CD4-positive, alpha-beta T cell (primary cell): ENCODE data around the gene LMTK3. TPM values are rescaled to one million over a fixed set of nuclear protein-coding genes. Genes with fewer than 3 reads are reported as not detected.
A peak's percentile ranks its signal among the peaks of the same experiment; 100 is the strongest.

Source experiments
- ATAC-seq: fragments of 200-7000 bp; cut with Tn5 transposase; one replicate; pipeline ENCODE4 v1.10.0; 2022; ENCODE audit warnings: mild to moderate bottlenecking; ENCODE audit not compliant: poor library complexity
- CTCF ChIA-PET: fragments of 350-600 bp; sonication (Branson Sonifier 250); formaldehyde crosslinking; loops from one replicate; lab custom pipeline; 2021; ENCODE audit warnings: antibody characterized with exemption, inconsistent platforms; lab: Charles Lee
- POLR2A ChIA-PET: fragments of 350-600 bp; sonication (Branson Sonifier 250); formaldehyde crosslinking; loops from one replicate; lab custom pipeline; 2021; ENCODE audit warnings: antibody characterized with exemption, inconsistent platforms; lab: Charles Lee
- DNase-seq, 14 experiments: peaks; one replicate each; pipeline ENCODE4 v3.0.0-alpha.2; 2013 to 2020; ENCODE audit warnings: mixed read lengths in 2 of 14
- H3K27ac ChIP-seq, 2 donors: one replicate each; pipeline versions ENCODE4 v1.5.1 to v1.7.0; 2013; ENCODE audit warnings: low read length in 2 of 2, low read depth in 1 of 2, mild to moderate bottlenecking in 1 of 2
- H3K27me3 ChIP-seq, 2 experiments: 1 replicate in 1 of 2; 2 replicates in 1 of 2; pipeline versions ENCODE4 v1.6.1 to v1.7.0; 2013; ENCODE audit warnings: low read length in 2 of 2, control low read depth in 1 of 2, mild to moderate bottlenecking in 1 of 2, moderate library complexity in 1 of 2; ENCODE audit not compliant: insufficient read depth in 2 of 2, control insufficient read depth in 1 of 2
- H3K36me3 ChIP-seq: one replicate; pipeline ENCODE4 v1.6.1; 2013; ENCODE audit warnings: low read length, control low read depth; ENCODE audit not compliant: insufficient read depth
- H3K4me1 ChIP-seq: one replicate; pipeline ENCODE4 v1.6.1; 2013; ENCODE audit warnings: low read length, control low read depth; ENCODE audit not compliant: insufficient read depth
- H3K4me3 ChIP-seq: one replicate; pipeline ENCODE4 v1.5.1; 2013; ENCODE audit warnings: mild to moderate bottlenecking, low read length, moderate library complexity
- H3K9me3 ChIP-seq, 2 experiments: 1 replicate in 1 of 2; 2 replicates in 1 of 2; pipeline versions ENCODE4 v1.6.1 to v1.7.0; 2013; ENCODE audit warnings: low read length in 2 of 2, mild to moderate bottlenecking in 2 of 2, control low read depth in 1 of 2, moderate library complexity in 1 of 2; ENCODE audit not compliant: control insufficient read depth in 1 of 2, insufficient read depth in 1 of 2
- H3K27ac Mint-ChIP-seq: one replicate; pipeline ENCODE4 v1.8.0; 2020; ENCODE audit warnings: mixed read lengths
- H3K27me3 Mint-ChIP-seq: one replicate; pipeline ENCODE4 v1.8.0; 2021; ENCODE audit warnings: mixed read lengths
- H3K36me3 Mint-ChIP-seq: one replicate; pipeline ENCODE4 v1.8.0; 2021; ENCODE audit warnings: low read depth, mixed read lengths
- H3K4me1 Mint-ChIP-seq: one replicate; pipeline ENCODE4 v1.8.0; 2021; ENCODE audit warnings: low read depth, mixed read lengths
- H3K4me3 Mint-ChIP-seq: one replicate; pipeline ENCODE4 v1.8.0; 2020; ENCODE audit warnings: mild to moderate bottlenecking, mixed read lengths
- H3K9me3 Mint-ChIP-seq: one replicate; pipeline ENCODE4 v1.8.0; 2020; ENCODE audit warnings: mixed read lengths
- intact Hi-C, 2 experiments: fragments of 100-400 bp; cut with DNase I in 1 of 2; cut with micrococcal nuclease in 1 of 2; formaldehyde crosslinking; loops; one replicate each; pipeline versions ENCODE4 v1.15.1 to v1.9.0; 2023 to 2025; cut with DNase I, micrococcal nuclease
- total RNA-seq, 174 experiments: library from RNA in 2 of 174; stranded (reverse) in 2 of 174; gene quantifications; one replicate each; pipeline ENCODE4 v1.2.3 and lab custom pipeline; 2021 to 2026
- TF ChIP-seq, protein P1 (sequence below): fragments of 200-600 bp; IDR thresholded peaks from one replicate; pipeline ENCODE4 v1.8.0; 2022; ENCODE audit warnings: antibody characterized with exemption, mild to moderate bottlenecking

The LMTK3 gene
- total RNA-seq, 2 experiments from 2014 or later, result 15.6 to 18.9 TPM

DNA sequence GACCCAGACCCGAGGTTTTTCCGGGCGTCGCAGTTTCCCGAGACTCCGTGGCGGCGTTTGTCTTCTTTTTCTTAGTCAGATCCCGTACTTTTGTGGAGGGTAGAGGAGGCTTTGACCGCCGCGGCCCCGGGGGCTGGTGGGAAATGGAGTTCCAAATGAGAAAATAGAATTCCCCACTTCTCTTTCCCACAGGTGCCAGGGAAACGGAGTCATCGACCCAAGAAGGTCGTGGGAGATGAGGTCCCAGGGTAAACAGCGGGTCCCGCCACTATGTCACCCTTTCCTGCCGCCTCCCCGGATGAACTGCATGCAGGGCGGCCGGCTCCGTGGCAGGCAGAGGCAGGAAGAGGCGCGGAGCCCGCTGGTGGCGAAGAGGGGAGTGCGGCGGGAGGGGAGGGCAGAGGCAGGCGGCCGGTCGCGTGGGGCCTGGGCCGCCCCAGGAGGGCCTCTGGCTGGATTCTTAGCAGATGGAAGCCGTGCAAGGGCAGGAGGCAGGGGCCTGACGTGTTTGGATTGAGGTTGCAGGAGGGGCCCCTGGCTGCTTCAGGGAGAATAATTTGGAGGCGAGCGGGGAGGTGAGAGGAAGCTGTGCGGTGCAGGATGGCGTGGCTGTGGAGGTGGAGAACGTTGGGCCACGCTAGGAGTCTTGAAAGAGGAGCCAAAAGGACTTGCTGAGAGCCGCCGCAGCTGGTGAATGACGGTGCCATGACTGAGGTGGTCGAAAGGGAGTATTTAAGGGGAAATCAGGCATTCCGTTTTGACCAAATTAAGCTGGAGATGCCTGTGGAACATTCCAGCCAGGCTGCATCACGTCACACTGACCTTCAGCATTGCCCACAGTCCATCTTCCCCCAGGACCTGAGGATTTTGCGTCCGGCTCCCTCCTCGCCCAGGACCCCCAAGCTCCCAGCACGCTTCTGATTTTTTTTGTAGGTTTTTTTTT lies 30.8 kb downstream of the LMTK3 start:
- Mint-ChIP-seq H3K4me3 (peak overlapping the region; percentile 88), H3K27ac (peak overlapping the region; percentile 88), H3K27me3 (no peaks in the 10 kb centered on the region), H3K36me3 (peaks cover 18% of the 10 kb centered on the region), H3K4me1 (peaks cover 27% of the 10 kb centered on the region), H3K9me3 (no peaks in the 10 kb centered on the region)
- H3K9me3 ChIP-seq, result no peaks in the 10 kb centered on the region
- peaks cover 19% of the 10 kb centered on the region for H3K36me3 ChIP-seq
- ChIA-PET POLR2A (interaction anchor here (0.6 to 2.7 kb wide), 17 partner anchors 9 to 520 kb away, joined by 3 to 18 read pairs (median 4); partner anchors contain the start of genes CARD8, GRWD1, RPL18 and RUVBL2), CTCF (interaction anchor here (0.8 to 1.3 kb wide), 2 partner anchors 9 kb away, joined by 5 to 8 read pairs; no protein-coding TSS in a partner anchor)
- intact Hi-C loops, result loop anchor here in 1 of 2 experiments (1.0 kb wide), 1 partner anchor 36 kb away; the partner anchor contains the start of gene GRWD1
- TF ChIP-seq, protein P1, sequence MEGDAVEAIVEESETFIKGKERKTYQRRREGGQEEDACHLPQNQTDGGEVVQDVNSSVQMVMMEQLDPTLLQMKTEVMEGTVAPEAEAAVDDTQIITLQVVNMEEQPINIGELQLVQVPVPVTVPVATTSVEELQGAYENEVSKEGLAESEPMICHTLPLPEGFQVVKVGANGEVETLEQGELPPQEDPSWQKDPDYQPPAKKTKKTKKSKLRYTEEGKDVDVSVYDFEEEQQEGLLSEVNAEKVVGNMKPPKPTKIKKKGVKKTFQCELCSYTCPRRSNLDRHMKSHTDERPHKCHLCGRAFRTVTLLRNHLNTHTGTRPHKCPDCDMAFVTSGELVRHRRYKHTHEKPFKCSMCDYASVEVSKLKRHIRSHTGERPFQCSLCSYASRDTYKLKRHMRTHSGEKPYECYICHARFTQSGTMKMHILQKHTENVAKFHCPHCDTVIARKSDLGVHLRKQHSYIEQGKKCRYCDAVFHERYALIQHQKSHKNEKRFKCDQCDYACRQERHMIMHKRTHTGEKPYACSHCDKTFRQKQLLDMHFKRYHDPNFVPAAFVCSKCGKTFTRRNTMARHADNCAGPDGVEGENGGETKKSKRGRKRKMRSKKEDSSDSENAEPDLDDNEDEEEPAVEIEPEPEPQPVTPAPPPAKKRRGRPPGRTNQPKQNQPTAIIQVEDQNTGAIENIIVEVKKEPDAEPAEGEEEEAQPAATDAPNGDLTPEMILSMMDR, result no peak
- ATAC-seq, result peak; percentile 81
- no peaks in the 10 kb centered on the region for H3K27me3 ChIP-seq
- peak overlapping the region; percentile 71 for H3K4me3 ChIP-seq
- H3K27ac ChIP-seq, result peak overlapping the region; percentile 77 to 79
- H3K4me1 ChIP-seq, result peaks cover 22% of the 10 kb centered on the region
- peak in 13 of 14 experiments; percentile 32 to 77 (median 57) for DNase-seq

DNA sequence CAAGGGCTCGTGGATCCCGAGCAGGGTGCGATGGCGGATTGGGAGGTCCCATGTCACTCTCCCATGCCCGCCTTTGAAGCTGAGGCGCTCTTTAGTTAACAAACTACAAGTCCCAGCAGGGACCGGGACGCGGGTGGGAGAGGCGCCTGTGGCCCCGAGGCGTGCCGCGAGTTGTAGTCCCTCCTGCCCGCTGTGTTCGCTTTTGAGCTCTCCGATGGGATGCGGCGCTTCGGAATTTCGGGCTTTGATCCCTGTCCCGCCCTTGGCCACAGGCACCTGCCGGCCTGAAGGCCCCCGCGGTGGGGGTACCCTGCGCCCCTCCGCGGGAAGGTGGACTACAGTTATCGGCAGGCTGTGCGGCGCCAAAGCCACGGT lies 31.5 kb downstream of the LMTK3 start:
- Histone ChIP-seq H3K27ac (peak overlapping the region; percentile 77 to 79), H3K9me3 (no peaks in the 10 kb centered on the region), H3K4me1 (peaks cover 26% of the 10 kb centered on the region), H3K36me3 (peaks cover 26% of the 10 kb centered on the region), H3K4me3 (peak overlapping the region; percentile 71), H3K27me3 (no peaks in the 10 kb centered on the region)
- H3K9me3 Mint-ChIP-seq, result no peaks in the 10 kb centered on the region
- H3K4me3 Mint-ChIP-seq, result peak overlapping the region; percentile 88
- H3K27ac Mint-ChIP-seq, result peak overlapping the region; percentile 88
- peak; percentile 70 for ATAC-seq
- H3K27me3 Mint-ChIP-seq, result no peaks in the 10 kb centered on the region
- TF ChIP-seq, protein P1, result no peak
- DNase-seq, result peak in 11 of 14 experiments; percentile 20 to 61 (median 43)
- intact Hi-C loops, result loop anchor here in 1 of 2 experiments (1.0 kb wide), 1 partner anchor 35 kb away; the partner anchor contains the start of gene GRWD1
- peaks cover 24% of the 10 kb centered on the region for H3K36me3 Mint-ChIP-seq
- peaks cover 27% of the 10 kb centered on the region for H3K4me1 Mint-ChIP-seq
- CTCF ChIA-PET, result interaction anchor here (1.3 kb wide), 1 partner anchor 10 kb away, joined by 5 read pairs; no protein-coding TSS in a partner anchor
- POLR2A ChIA-PET, result interaction anchor here (1.0 to 2.7 kb wide), 8 partner anchors 10 to 513 kb away, joined by 3 to 18 read pairs (median 5); partner anchors contain the start of genes RPL18, RUVBL2, SPHK2 and SYNGR4

DNA sequence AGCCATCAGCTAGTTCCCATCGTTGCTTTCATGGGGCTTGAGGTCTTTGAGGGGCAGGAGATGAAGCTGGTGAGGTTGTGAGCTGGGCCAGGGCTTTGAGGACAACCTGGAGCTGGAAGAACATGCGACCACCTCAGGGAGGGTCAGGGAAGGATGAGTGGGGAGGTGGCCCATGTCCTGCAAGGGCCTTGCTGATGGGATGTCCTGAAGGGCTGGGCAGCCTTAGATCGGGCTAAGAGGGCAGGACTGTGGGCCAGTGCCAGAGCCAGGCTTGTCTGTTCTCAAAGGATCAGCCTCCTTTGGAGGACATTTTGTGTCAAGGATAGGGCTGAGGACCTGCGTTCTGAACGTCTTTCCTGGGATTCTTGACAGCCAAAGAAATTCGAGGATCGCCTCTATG lies 31.9 kb downstream of the LMTK3 start:
- H3K4me1 Mint-ChIP-seq, result peaks cover 27% of the 10 kb centered on the region
- Histone ChIP-seq H3K9me3 (no peaks in the 10 kb centered on the region), H3K27me3 (no peaks in the 10 kb centered on the region), H3K4me1 (peaks cover 26% of the 10 kb centered on the region), H3K36me3 (peaks cover 31% of the 10 kb centered on the region), H3K4me3 (no peak overlapping the region), H3K27ac (peak overlapping the region in 1 of 2 donors; percentile 77)
- no peaks in the 10 kb centered on the region for H3K27me3 Mint-ChIP-seq
- ChIA-PET CTCF (interaction anchor here (1.3 kb wide), 1 partner anchor 10 kb away, joined by 5 read pairs; no protein-coding TSS in a partner anchor), POLR2A (interaction anchor here (1.0 to 2.7 kb wide), 5 partner anchors 10 to 165 kb away, joined by 5 to 18 read pairs (median 9); partner anchors contain the start of genes RPL18, SPHK2, SYNGR4 and TMEM143)
- H3K27ac Mint-ChIP-seq, result peak overlapping the region; percentile 88
- intact Hi-C loops, result loop anchor here (1.0 to 10.0 kb wide), 2 partner anchors 34 to 635 kb away; partner anchors contain the start of genes C19orf73 (in 1 of the 2), GRWD1 (in 1 of the 2), LIN7B (in 1 of the 2) and PPFIA3 (in 1 of the 2)
- DNase-seq (no peak), ATAC-seq (no peak)
- H3K9me3 Mint-ChIP-seq, result no peaks in the 10 kb centered on the region
- H3K36me3 Mint-ChIP-seq, result peaks cover 27% of the 10 kb centered on the region
- H3K4me3 Mint-ChIP-seq, result peak overlapping the region; percentile 88
- TF ChIP-seq, protein P1, result no peak
